Upper lobe of right lung (tissue), 1 donor: Measurements from ENCODE around the gene ATP1A4. TPM values are rescaled to one million over a fixed set of nuclear protein-coding genes. Genes with fewer than 3 reads are reported as not detected.

Experiments used
- ATAC-seq: fragments of 200-7000 bp; cut with Tn5 transposase; one replicate; pipeline ENCODE4 v1.9.1; 2020; ENCODE audit warnings: mild to moderate bottlenecking, moderate library complexity
- DNase-seq: peaks from one replicate; pipeline ENCODE4 v3.0.0-alpha.2; 2020
- H3K27ac ChIP-seq: fragments of 200-600 bp; one replicate; pipeline ENCODE4 v1.8.0; 2022
- H3K27me3 ChIP-seq: fragments of 200-600 bp; one replicate; pipeline ENCODE4 v1.8.0; 2022; ENCODE audit warnings: mild to moderate bottlenecking
- H3K36me3 ChIP-seq: fragments of 200-600 bp; one replicate; pipeline ENCODE4 v1.8.0; 2022
- H3K4me1 ChIP-seq: fragments of 200-600 bp; one replicate; pipeline ENCODE4 v1.8.0; 2022
- H3K4me3 ChIP-seq: fragments of 200-600 bp; one replicate; pipeline ENCODE4 v1.8.0; 2022; ENCODE audit warnings: mild to moderate bottlenecking
- H3K9me3 ChIP-seq: fragments of 200-600 bp; one replicate; pipeline ENCODE4 v1.8.0; 2022
- intact Hi-C: fragments of 100-400 bp; cut with DNase I; formaldehyde crosslinking; loops from one replicate; pipeline ENCODE4 v1.11.0; 2022
- total RNA-seq: library from RNA; stranded (reverse); fragmentation: NEBNext Ultra II Directional; extraction: Animal tissue kit (Norgen Biotek cat#: 25700); gene quantifications from one replicate; pipeline ENCODE4 v1.2.1, GENCODE V29; 2021
- TF ChIP-seq, protein P1 (sequence below): fragments of 200-600 bp; IDR thresholded peaks from one replicate; pipeline ENCODE4 v1.8.0; 2022; ENCODE audit warnings: antibody characterized with exemption
- donor health status: DM: no; HTN: yes; CAD: no; lungs with severe emphysema.

The ATP1A4 gene
- total RNA-seq, 1 donor from 2014 or later = 0.96 TPM

DNA sequence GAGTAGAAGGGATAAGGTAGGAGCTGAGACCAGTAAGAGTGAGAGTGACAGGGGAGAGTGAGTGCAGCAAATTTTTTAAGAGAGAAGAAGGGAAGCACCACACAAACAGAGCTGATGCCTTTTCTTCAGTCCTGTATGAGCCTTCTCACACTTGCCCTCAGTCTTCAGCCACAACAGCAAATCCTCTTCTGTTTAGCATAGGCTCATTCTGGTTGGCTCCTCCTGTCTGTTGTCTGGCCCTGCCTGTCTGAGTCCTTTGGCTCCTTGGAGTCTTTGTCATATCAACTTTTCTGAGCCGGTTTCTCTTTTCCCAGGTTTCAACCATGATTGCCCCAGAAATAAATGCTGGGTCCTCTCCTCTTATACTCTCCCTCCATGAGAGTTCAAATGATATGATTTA is 26.3 kb downstream of the ATP1A4 start:
- Histone ChIP-seq H3K27ac (no peak overlapping the region), H3K27me3 (no peaks in the 10 kb centered on the region), H3K36me3 (no peaks in the 10 kb centered on the region), H3K4me3 (no peak overlapping the region), H3K9me3 (no peaks in the 10 kb centered on the region), H3K4me1 (no peaks in the 10 kb centered on the region)
- DNase-seq (no peak), ATAC-seq (no peak)
- intact Hi-C loops = no loop called here
- TF ChIP-seq, protein P1, sequence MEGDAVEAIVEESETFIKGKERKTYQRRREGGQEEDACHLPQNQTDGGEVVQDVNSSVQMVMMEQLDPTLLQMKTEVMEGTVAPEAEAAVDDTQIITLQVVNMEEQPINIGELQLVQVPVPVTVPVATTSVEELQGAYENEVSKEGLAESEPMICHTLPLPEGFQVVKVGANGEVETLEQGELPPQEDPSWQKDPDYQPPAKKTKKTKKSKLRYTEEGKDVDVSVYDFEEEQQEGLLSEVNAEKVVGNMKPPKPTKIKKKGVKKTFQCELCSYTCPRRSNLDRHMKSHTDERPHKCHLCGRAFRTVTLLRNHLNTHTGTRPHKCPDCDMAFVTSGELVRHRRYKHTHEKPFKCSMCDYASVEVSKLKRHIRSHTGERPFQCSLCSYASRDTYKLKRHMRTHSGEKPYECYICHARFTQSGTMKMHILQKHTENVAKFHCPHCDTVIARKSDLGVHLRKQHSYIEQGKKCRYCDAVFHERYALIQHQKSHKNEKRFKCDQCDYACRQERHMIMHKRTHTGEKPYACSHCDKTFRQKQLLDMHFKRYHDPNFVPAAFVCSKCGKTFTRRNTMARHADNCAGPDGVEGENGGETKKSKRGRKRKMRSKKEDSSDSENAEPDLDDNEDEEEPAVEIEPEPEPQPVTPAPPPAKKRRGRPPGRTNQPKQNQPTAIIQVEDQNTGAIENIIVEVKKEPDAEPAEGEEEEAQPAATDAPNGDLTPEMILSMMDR = no peak

DNA sequence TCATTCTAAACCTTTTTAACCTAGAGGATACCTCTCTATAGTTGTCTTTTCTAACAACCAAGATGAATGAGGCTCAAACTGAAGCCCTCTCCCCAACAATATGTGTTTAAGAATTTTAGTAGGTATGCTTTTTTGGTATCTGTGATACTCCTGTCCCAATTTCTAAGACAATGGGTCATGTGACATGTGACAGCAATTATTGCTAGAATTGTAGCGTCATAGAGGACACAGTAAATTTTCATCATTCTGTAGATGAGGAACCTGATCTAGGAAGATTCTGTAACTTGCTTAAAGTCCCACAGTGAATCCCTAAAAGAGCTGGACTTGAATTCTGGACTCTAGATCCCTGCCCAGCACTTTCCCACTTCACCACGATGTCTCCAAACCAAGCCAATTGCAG is 27.3 kb downstream of the ATP1A4 start:
- no peak overlapping the region for H3K27ac ChIP-seq
- H3K4me1 ChIP-seq = no peaks in the 10 kb centered on the region
- ATAC-seq (no peak), DNase-seq (no peak)
- no peaks in the 10 kb centered on the region for H3K36me3 ChIP-seq
- TF ChIP-seq, protein P1 = no peak
- no peaks in the 10 kb centered on the region for H3K9me3 ChIP-seq
- no peak overlapping the region for H3K4me3 ChIP-seq
- intact Hi-C loops = no loop called here
- no peaks in the 10 kb centered on the region for H3K27me3 ChIP-seq

DNA sequence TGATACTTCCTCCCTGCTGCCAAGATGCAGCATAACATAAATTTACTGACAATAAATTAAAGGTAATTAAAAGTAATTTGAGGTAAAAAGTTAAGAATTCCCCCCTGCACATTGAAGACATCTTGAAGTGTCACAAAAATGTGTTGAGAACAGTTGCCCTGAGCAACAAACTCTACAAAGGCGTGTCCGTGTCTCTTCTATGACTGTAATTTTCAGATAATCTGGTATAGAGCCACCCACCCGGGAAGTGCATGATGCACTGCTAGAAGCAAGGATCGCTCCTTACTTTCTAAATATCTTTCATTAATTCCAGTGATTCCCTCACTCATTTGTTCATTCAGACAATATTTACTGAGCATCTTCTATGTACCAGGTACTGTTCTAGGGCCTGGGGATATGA is 27.9 kb downstream of the ATP1A4 start:
- Histone ChIP-seq H3K4me3 (no peak overlapping the region), H3K9me3 (no peaks in the 10 kb centered on the region), H3K36me3 (no peaks in the 10 kb centered on the region), H3K27ac (no peak overlapping the region), H3K4me1 (no peaks in the 10 kb centered on the region), H3K27me3 (no peaks in the 10 kb centered on the region)
- TF ChIP-seq, protein P1 = no peak
- intact Hi-C loops = no loop called here
- DNase-seq (no peak), ATAC-seq (no peak)

DNA sequence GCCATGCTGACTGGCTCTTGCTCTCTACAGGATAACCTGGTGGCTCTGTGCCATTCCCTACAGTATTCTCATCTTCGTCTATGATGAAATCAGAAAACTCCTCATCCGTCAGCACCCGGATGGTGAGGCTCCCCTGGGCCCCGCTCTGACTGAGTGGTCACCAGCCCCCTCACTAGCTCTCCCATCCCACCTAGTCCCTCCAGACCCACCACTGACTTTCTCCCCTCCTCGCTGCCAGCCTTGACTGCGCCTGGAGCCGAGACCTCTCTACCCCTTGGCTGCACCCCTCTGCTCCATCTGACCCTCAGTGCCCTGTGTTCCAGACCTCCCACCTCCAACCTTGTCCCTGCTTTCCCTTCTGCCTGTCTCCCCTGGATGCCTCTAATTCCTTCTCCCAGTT is 34.8 kb downstream of the ATP1A4 start:
- no peak overlapping the region for H3K4me3 ChIP-seq
- TF ChIP-seq, protein P1 = no peak
- no peaks in the 10 kb centered on the region for H3K4me1 ChIP-seq
- H3K27me3 ChIP-seq = no peaks in the 10 kb centered on the region
- no peaks in the 10 kb centered on the region for H3K9me3 ChIP-seq
- no peak overlapping the region for H3K27ac ChIP-seq
- H3K36me3 ChIP-seq = no peaks in the 10 kb centered on the region
- intact Hi-C loops = no loop called here
- ATAC-seq (no peak), DNase-seq (no peak)

DNA sequence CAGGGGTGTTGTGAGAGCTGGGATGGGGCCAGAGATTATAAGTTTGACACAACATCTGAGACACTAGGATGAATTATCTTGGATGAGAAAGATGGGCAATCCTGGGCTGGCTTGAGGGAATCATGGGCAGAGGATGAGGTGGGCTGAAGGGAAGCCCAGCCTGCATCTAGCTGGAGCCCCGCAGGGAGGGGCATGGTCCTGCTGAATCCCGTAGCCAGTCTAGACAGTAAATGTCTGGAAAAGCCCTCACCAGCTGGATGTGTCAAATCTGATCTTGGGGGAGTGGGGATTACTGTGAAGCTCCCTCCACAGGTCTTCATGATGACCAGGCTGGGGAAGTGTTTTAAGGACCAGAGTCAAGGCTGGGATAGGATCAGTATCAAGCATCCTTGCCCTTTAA is 35.3 kb downstream of the ATP1A4 start:
- DNase-seq = no peak

DNA sequence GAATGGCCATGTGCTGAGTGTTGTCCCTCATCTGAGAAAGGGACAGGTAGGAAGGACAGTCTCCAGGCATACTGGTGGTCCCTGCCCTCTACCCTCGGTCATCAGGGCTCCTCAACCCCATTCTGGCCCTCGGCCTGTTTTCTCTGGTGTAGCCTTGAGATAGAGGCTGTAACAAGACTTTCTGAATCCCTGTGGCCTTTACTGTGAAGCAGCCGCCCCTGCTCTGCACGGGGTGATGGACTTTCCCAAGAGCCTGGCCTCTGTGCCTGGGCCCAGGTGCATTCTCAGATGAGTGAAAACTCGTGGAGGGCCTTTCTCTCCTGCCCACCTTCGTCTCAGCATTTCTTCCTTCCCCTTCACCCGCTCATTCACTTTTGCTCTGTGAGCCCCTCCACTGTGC is 36.0 kb downstream of the ATP1A4 start:
- no peaks in the 10 kb centered on the region for H3K27me3 ChIP-seq
- no peaks in the 10 kb centered on the region for H3K36me3 ChIP-seq
- no peaks in the 10 kb centered on the region for H3K9me3 ChIP-seq
- H3K27ac ChIP-seq = no peak overlapping the region
- H3K4me1 ChIP-seq = no peaks in the 10 kb centered on the region
- DNase-seq (no peak), ATAC-seq (no peak)
- H3K4me3 ChIP-seq = no peak overlapping the region
- intact Hi-C loops = no loop called here
- TF ChIP-seq, protein P1 = no peak

More for the DNA sequence above, 35.3 kb downstream of the ATP1A4 start:
- ATAC-seq = no peak
- H3K4me1 ChIP-seq = no peaks in the 10 kb centered on the region
- H3K4me3 ChIP-seq = no peak overlapping the region
- H3K27ac ChIP-seq = no peak overlapping the region
- TF ChIP-seq, protein P1 = no peak
- no peaks in the 10 kb centered on the region for H3K27me3 ChIP-seq
- intact Hi-C loops = no loop called here
- H3K36me3 ChIP-seq = no peaks in the 10 kb centered on the region
- no peaks in the 10 kb centered on the region for H3K9me3 ChIP-seq
